ENCODE results near the gene SGSM2. TPM values are rescaled to one million over a fixed set of nuclear protein-coding genes. Genes with fewer than 3 reads are reported as not detected.

SGSM2 gene
- total RNA-seq, 1 donor from 2014 or later: 13.4 TPM

- Histone ChIP-seq H3K36me3 (ENCODE audit: control insufficient read depth, insufficient read depth, low read length) (peaks cover 13% of the 10 kb centered on the region), H3K27me3 (ENCODE audit: control insufficient read depth, insufficient read depth, low read length) (no peaks in the 10 kb centered on the region), H3K4me3 (ENCODE audit: low read depth, low read length) (no peak overlapping the region)
- DNase-seq (ENCODE audit: low read depth) (no peak), FAIRE-seq (no peak)
- TF ChIP-seq, protein P1, sequence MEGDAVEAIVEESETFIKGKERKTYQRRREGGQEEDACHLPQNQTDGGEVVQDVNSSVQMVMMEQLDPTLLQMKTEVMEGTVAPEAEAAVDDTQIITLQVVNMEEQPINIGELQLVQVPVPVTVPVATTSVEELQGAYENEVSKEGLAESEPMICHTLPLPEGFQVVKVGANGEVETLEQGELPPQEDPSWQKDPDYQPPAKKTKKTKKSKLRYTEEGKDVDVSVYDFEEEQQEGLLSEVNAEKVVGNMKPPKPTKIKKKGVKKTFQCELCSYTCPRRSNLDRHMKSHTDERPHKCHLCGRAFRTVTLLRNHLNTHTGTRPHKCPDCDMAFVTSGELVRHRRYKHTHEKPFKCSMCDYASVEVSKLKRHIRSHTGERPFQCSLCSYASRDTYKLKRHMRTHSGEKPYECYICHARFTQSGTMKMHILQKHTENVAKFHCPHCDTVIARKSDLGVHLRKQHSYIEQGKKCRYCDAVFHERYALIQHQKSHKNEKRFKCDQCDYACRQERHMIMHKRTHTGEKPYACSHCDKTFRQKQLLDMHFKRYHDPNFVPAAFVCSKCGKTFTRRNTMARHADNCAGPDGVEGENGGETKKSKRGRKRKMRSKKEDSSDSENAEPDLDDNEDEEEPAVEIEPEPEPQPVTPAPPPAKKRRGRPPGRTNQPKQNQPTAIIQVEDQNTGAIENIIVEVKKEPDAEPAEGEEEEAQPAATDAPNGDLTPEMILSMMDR (IDR thresholded peaks at IDR 0.05; ENCODE audit: insufficient read depth, low read length, severe bottlenecking): no peak
Observed at GRCh38 chr17:2371183-2372130, 34.2 kb downstream of the SGSM2 start.

GRCh38 chr17:2372180-2372579 is 34.9 kb downstream of the SGSM2 start:
- TF ChIP-seq, protein P1 (IDR thresholded peaks at IDR 0.05; ENCODE audit: insufficient read depth, low read length, severe bottlenecking): no peak
- Histone ChIP-seq H3K4me3 (ENCODE audit: low read depth, low read length) (no peak overlapping the region), H3K36me3 (ENCODE audit: control insufficient read depth, insufficient read depth, low read length) (peaks cover 14% of the 10 kb centered on the region), H3K27me3 (ENCODE audit: control insufficient read depth, insufficient read depth, low read length) (no peaks in the 10 kb centered on the region)
- FAIRE-seq: no peak
- no peak for DNase-seq (ENCODE audit: low read depth)

GRCh38 chr17:2372681-2373080 is 35.4 kb downstream of the SGSM2 start:
- Histone ChIP-seq H3K27me3 (ENCODE audit: control insufficient read depth, insufficient read depth, low read length) (no peaks in the 10 kb centered on the region), H3K36me3 (ENCODE audit: control insufficient read depth, insufficient read depth, low read length) (peaks cover 14% of the 10 kb centered on the region), H3K4me3 (ENCODE audit: low read depth, low read length) (no peak overlapping the region)
- DNase-seq (ENCODE audit: low read depth) (no peak), FAIRE-seq (no peak)
- TF ChIP-seq, protein P1 (IDR thresholded peaks at IDR 0.05; ENCODE audit: insufficient read depth, low read length, severe bottlenecking): no peak

- DNase-seq (ENCODE audit: low read depth): no peak
- H3K4me3 ChIP-seq (ENCODE audit: low read depth, low read length): no peak overlapping the region
- no peak for FAIRE-seq
- TF ChIP-seq, protein P1 (IDR thresholded peaks at IDR 0.05; ENCODE audit: insufficient read depth, low read length, severe bottlenecking): no peak
- no peaks in the 10 kb centered on the region for H3K27me3 ChIP-seq (ENCODE audit: control insufficient read depth, insufficient read depth, low read length)
- H3K36me3 ChIP-seq (ENCODE audit: control insufficient read depth, insufficient read depth, low read length): peaks cover 13% of the 10 kb centered on the region
Observed at GRCh38 chr17:2373179-2373578, 35.9 kb downstream of the SGSM2 start.

DNA sequence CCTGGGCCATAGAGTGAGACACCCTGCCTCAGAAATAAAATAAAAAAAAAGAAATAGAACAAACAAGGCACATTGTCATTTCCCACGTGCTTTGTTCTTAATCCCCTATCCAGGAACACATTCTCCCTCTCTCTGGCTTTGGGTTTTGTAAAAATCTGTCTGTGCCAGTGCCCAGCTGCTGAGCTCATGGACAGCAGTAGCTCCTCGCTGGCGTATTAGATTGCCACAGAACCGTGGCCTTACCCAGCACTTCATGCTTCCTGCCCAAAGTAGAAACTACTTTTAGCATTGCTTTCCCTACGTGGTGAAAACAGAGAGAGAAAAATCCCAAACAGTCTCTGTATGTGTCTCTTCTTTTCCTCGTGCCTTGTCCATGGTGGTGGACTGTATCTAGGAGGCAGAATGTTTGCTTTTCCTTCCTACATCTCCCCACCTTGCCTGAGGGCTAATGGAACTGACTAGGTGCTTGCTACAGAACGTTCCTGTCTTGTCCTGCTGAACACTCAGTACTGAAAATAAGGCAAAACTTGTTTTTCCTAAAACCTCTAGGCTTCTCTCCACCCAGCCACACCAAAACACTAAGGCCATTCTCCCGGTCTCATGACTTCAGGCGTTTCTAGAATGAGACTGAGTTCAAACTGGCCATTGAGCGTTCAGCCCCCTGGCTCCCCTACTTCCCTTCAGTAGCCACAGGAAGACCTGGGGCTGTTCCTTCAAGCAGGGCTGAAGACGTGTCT is 37.4 kb downstream of the SGSM2 start:
- H3K4me3 ChIP-seq (ENCODE audit: low read depth, low read length): no peak overlapping the region
- TF ChIP-seq, protein P1 (IDR thresholded peaks at IDR 0.05; ENCODE audit: insufficient read depth, low read length, severe bottlenecking): no peak
- no peaks in the 10 kb centered on the region for H3K27me3 ChIP-seq (ENCODE audit: control insufficient read depth, insufficient read depth, low read length)
- FAIRE-seq: no peak
- no peak for DNase-seq (ENCODE audit: low read depth)
- peaks cover 16% of the 10 kb centered on the region for H3K36me3 ChIP-seq (ENCODE audit: control insufficient read depth, insufficient read depth, low read length)

All from bronchial epithelial cell (primary cell).